GM19023 (cell line): ENCODE results near the gene TTC7B.

Experiments
- ATAC-seq: cut with Tn5 transposase; IDR thresholded peaks from one replicate; pipeline ENCODE4 v1.9.1; 2021; ENCODE audit warnings: mild to moderate bottlenecking, moderate library complexity; ENCODE audit not compliant: unreplicated experiment

The TTC7B gene

GRCh38 chr14:90519262-90519920 lies 296.8 kb downstream of the TTC7B start:
- no peak for ATAC-seq

- no peak for ATAC-seq
Observed at GRCh38 chr14:90518941-90519256, 297.3 kb downstream of the TTC7B start.

DNA sequence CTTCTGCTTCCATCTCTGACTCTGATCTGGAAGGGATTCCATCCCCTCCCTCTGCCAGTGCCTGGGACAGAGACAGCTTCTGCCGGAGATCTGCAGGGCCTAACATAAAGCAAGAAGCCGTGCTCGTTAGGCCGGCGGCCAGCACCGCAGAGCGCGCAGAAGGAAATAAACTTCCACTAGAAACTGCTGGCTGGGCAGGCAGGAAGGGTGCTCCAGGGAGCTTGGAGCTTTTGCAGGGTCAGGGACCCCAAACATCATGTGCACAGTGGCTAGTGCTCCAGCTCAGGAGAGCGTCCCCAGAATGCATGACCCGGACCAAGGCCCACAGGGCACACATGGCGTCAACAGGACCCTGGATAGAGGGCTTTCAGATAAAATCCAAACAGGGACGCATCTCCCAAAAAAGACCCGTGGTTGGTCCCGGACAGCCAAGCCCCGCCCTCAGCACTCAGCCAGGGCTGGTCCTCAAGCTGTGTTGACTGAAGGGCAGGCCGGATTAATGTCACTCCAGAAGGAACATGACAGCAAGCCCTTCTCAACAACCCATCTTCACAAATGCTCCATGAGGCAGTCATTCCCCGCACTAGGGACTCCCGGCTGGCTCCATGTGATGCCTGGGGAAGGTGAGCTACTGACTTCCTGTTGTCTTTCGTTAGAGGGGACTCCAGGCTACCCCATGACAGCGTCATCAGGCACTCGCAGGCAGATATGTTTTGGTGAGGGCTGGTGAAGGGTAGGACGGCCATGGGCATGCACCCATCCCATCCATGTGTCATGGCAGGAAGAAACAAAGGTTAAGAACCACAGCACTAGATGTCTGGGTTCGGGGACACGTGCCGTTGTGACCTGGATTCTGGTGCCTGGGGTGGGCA lies 297.9 kb downstream of the TTC7B start:
- no peak for ATAC-seq

GRCh38 chr14:90517076-90517841 lies 299.0 kb downstream of the TTC7B start:
- no peak for ATAC-seq

DNA sequence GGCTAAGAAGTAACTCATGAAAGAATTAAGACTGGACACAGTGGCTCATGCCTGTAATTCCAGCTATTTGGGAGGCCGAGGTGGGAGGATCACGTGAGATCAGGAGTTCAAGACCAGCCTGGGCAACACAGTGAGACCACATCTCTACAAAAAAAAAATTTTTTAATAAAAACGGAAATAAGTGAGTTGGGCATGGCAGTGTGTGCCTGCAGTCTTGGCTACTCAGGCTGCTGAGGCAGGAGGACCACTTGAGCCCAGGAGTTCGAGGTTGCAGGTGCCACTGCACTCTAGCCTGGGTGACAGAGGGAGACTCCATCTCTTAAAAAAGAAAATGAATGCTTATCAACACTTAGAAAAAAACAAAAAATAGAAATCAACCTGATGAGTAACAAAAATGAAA lies 301.7 kb downstream of the TTC7B start:
- no peak for ATAC-seq

DNA sequence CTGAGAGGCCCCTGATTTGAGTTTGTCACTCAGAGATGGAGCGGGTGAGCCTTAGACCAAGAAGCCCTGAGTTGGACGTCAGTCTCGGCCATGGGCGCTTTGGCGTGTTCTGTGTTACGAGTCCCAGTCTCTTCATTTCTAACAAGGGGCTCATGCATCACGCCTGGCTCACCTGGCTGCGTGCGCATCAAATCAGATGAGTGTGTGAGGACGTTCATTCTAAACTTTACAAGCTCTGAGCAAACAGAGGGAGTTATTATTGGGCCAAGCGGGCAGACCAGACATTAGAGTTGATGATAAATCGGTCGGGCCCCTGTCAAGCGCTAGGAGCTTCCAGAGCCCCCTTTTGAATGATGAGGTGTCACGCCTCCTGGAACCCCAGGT lies 302.2 kb downstream of the TTC7B start:
- no peak for ATAC-seq

DNA sequence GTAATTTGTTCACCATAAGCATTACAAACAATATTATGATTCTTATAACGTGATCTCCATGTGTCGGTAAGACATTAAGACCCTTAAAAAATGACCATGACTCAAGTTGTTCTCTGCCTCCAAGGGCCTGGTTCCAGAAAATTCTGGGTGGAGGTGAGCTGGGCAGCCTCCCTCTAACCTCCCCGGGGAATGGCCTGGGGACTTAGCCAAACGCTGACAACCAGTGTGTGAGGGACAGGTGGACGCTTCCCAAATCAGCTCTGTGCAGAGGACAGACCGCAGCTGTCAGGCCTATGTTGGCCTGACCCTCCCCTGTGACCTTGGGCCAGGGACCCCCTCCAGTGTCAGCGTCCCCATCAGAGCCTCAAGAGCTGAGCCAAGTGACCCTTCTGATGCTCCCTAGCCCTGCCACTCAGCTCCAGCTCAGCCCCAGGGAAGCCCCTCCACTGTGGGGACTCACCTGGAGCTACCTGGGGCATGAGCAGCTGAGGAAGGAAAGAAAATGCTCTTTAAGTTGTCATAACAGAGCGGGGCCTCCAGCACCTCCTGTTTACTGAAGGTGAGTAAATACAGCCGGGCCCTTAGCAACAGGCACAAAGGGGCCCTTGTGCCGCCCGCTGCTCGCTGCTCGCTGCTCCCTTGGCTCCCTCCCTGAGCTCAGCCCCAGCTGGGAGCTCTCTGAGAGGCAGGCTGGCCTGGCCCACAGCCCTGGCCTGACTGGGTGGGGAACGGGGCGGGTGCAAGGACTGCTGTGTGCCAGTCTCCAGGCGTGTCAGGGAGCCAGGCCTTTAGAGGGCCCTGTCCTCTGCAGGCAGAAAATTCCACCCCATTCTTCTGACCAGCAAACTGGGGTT lies 302.8 kb downstream of the TTC7B start:
- ATAC-seq = no peak

DNA sequence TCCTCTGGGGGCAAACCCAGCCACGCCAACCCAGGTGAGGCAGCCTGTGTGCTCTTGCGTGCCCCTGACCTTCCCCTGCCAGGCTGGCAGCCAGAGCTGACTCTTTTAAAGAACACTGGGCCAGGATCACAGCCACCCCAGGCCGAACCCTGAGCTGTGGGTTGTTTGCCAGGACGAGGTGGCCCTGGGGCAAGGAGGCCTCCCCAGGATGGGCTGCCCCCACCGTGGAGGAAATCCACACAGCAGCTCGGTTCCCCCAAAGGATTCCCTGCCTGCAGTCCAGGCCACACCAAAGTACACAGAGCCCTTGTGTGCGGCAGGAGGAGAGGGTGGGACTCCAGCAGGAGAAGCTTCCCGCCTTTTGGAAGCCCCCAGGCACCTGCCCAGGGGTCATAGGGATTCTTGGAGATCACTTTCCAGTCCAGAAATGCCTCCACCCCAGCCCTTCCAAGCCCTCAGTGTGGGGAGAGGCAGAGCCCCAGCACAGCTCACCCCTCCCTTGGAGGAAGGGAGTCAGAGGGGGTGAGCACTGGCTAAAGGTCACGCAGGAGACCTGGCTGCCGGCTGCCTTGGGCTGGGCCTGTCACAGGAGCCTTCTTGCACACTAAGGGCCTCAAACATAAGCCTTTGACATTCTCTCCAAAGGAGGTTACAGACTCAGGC lies 303.8 kb downstream of the TTC7B start:
- no peak for ATAC-seq

- ATAC-seq = no peak
Observed at GRCh38 chr14:90511795-90512328, 304.4 kb downstream of the TTC7B start.

DNA sequence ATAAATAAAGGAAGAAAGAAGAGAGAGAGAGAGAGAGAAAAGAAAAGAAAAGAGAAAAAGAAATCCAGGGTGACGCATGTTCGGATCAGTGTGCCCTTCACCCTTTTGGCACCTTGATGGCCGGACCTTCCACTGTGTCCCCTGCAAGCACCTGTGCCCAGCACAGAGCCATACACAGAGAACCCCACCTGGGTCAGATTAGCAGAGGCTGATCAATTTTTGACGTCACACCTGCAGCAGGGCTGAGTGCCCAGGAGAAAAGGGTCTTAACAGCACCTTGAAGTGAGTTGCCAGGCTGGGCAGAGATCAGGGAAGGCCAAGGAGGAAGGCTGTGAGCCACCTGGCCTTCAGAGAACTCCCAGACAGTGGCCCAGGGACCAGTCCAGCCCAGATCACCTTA lies 305.0 kb downstream of the TTC7B start:
- ATAC-seq = no peak

DNA sequence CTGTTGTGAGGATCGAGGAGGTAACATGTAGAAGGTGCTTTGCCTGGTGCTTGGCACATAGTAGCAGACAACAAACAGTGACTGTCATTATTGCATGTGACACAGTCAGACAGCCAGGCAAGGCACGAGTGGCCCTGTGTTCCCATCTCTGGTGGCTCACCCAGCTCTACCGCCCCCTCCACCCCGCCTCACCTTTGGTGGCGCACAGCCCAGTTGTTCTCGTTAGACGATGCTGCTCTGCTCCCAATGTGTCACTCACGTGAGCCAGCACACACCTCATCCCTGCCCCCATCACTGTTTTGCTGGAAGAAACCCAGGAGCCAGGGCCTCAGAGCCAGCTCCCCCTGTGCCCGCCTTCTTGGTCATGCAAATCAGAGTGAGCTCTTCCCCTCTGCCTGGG lies 306.1 kb downstream of the TTC7B start:
- ATAC-seq = no peak

- no peak for ATAC-seq
Observed at GRCh38 chr14:90509403-90509802, 306.8 kb downstream of the TTC7B start.

- ATAC-seq = no peak
Observed at GRCh38 chr14:90508536-90509254, 307.5 kb downstream of the TTC7B start.

DNA sequence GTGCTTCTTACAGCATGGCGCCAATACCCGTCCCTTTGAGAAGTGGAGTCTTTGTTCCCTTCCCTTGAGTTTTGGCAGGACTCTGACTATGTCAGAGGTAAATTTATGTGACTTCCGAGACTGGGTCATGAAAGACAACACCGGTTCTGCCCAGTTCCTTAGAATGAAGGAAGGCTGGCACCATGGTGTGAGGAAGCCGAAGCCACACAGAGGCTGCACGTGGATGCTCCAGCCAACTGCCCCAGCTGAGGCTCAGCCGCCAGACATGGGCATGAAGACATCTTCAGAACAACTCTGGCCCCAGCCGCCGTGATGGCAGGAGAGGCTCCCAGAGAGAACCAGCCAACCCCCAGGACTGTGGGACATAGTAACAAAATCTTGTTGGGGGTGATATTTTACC lies 308.2 kb downstream of the TTC7B start:
- no peak for ATAC-seq

GRCh38 chr14:90507428-90507827 lies 308.8 kb downstream of the TTC7B start:
- no peak for ATAC-seq

DNA sequence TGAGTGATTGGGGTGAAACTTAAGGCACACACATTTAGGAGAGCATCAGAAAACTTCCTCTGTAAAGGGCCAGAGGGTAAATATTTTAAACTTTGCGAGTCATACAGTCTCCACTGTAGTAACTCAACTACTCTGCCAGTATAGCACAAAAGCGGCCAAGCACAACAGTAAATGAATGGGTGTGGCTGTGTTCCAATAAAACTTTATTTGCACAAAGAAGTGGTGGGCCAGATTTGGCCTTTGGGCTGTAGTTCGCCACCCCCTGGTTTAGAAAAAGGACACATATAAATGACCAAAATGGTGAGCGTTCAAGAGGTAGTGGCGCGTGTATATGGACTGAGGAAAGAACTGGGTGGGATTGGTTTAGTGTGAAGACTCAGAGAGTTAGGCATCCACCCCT lies 309.5 kb downstream of the TTC7B start:
- ATAC-seq = no peak

- ATAC-seq = no peak
Observed at GRCh38 chr14:90505531-90505930, 310.7 kb downstream of the TTC7B start.

- ATAC-seq = no peak
Observed at GRCh38 chr14:90504643-90505042, 311.6 kb downstream of the TTC7B start.

- ATAC-seq = no peak
Observed at GRCh38 chr14:90503582-90503981, 312.6 kb downstream of the TTC7B start.

- ATAC-seq = no peak
Observed at GRCh38 chr14:90502760-90503159, 313.5 kb downstream of the TTC7B start.
